ENCODE data around the gene FGD3.

Gene FGD3

DNA sequence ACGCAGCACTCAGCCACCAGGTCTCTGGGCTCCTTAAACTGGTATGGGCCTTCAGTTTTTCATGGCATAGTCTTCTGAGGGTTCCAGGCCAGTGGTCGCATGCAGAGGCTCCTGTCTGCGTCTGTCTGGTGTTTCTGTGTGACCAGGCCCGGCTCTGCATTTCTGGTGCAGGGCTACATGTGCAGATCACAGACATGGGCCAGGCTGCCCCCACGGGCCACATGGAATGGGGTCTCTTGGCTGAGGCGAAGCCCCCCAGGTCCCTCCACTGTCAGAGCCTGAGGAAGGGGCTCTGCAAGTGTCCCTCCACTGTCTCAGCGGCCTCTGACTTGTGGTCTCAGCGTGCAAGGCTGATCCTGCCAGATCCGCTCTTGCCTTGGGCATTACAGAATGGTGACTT, 133.1 kb downstream of the FGD3 start:
- DNase-seq: no peak

DNA sequence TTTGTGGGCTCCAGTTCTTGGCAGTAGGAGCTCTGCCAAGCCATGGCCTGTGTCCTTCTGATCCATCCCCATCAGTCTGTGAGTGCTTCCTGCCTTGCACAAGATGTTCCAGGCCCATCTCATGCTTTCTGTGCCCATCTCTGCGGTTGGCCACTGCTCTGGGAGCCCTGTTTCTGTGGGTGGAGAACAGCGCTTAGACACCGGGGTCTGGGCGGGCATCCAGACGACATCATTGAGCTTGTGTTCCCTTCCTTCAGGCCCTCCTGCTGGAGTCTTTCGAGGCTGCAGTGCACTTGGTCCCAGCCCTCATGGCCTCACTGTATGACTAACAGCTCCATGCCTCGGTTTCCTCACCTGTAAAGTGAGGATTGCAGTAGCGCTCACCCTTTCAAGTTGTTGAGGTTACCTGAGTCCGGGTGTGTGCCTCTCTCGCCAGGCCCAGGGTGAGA, 133.8 kb downstream of the FGD3 start:
- DNase-seq: no peak

- DNase-seq: no peak
Measured at GRCh38 chr9:93081931-93082330, 134.6 kb downstream of the FGD3 start.

GRCh38 chr9:93082841-93083411, 135.6 kb downstream of the FGD3 start:
- peak; percentile 58 for DNase-seq

- DNase-seq: peak; percentile 46
Measured at GRCh38 chr9:93083592-93084470, 136.5 kb downstream of the FGD3 start.

- no peak for DNase-seq
Measured at GRCh38 chr9:93084471-93084881, 137.2 kb downstream of the FGD3 start.

DNA sequence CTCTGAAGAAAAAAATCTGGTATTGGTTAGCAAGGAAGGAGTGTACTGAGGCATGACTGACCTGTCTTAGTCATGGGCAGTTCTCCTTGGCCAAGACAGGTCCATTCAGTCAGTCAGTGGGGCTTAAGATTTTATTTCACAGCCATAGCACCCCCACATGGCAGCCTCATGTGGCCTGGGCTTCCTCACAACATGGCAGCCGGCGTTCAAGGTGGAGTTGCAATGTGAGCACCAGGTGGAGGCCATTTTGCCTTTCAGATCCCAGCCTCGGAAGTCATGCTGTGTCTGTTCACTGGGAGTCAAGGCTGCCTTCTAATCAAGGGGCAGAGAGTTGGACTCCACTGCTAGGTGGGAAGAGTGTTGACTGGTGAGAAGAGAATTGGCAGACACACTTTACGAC, 138.4 kb downstream of the FGD3 start:
- DNase-seq: no peak
